ENCODE results near the gene DCC. TPM values are rescaled to one million over a fixed set of nuclear protein-coding genes. Genes with fewer than 3 reads are reported as not detected.

Gene DCC
- total and polyA plus RNA-seq, 2 experiments from 2014 or later = not detected

GRCh38 chr18:53472546-53472945 is 1132.5 kb downstream of the DCC start:
- Histone ChIP-seq H3F3A (ENCODE audit: insufficient read depth) (no peaks in the 10 kb centered on the region), H3K4me1 (ENCODE audit: insufficient read depth) (no peaks in the 10 kb centered on the region), H4K20me1 (ENCODE audit: insufficient read depth) (no peaks in the 10 kb centered on the region), H3K27ac (no peak overlapping the region), H3K4me2 (ENCODE audit: unreplicated experiment) (no peak overlapping the region), H3K9me2 (ENCODE audit: insufficient read depth) (no peaks in the 10 kb centered on the region), H3K79me2 (ENCODE audit: insufficient read depth) (no peaks in the 10 kb centered on the region), H3K4me3 (no peak overlapping the region), H3K9me3 (ENCODE audit: low read depth) (peaks cover 5% of the 10 kb centered on the region), H2AFZ (no peak overlapping the region), H3K9ac (no peak overlapping the region), H3K36me3 (ENCODE audit: low read depth) (no peaks in the 10 kb centered on the region), H3K27me3 (replicated peaks; ENCODE audit: insufficient read depth) (no peaks in the 10 kb centered on the region)
- 13 to 15% methylated on average over 2 of the region's 2 CpGs for WGBS, 2 experiments (ENCODE audit: low coverage in 1 of 2, low lambda C conversion rate in 2 of 2, missing lambda C conversion rate in 2 of 2)
- TF ChIP-seq EZH2phosphoT487 (IDR thresholded peaks at IDR 0.05; ENCODE audit: insufficient read depth, low read depth) (no peak), EZH2 (IDR thresholded peaks at IDR 0.05; ENCODE audit: insufficient read depth, poor library complexity, severe bottlenecking) (no peak)
- in situ Hi-C loops (cut with MboI) = no loop called here
- DNase-seq = no peak

GRCh38 chr18:53478155-53478554 is 1138.2 kb downstream of the DCC start:
- Histone ChIP-seq H3K79me2 (ENCODE audit: insufficient read depth) (no peaks in the 10 kb centered on the region), H3F3A (ENCODE audit: insufficient read depth) (no peaks in the 10 kb centered on the region), H3K9me3 (ENCODE audit: low read depth) (peaks cover 9% of the 10 kb centered on the region), H3K27me3 (replicated peaks; ENCODE audit: insufficient read depth) (no peaks in the 10 kb centered on the region), H4K20me1 (ENCODE audit: insufficient read depth) (no peaks in the 10 kb centered on the region), H3K9me2 (ENCODE audit: insufficient read depth) (no peaks in the 10 kb centered on the region), H3K4me1 (ENCODE audit: insufficient read depth) (no peaks in the 10 kb centered on the region), H3K4me2 (ENCODE audit: unreplicated experiment) (no peak overlapping the region), H2AFZ (no peak overlapping the region), H3K27ac (no peak overlapping the region), H3K36me3 (ENCODE audit: low read depth) (no peaks in the 10 kb centered on the region), H3K9ac (no peak overlapping the region), H3K4me3 (no peak overlapping the region)
- WGBS, 2 experiments (ENCODE audit: low coverage in 1 of 2, low lambda C conversion rate in 2 of 2, missing lambda C conversion rate in 2 of 2) = 35 to 41% methylated on average over 3 of the region's 3 CpGs
- TF ChIP-seq EZH2 (IDR thresholded peaks at IDR 0.05; ENCODE audit: insufficient read depth, poor library complexity, severe bottlenecking) = no peak
- DNase-seq = no peak
- in situ Hi-C loops (cut with MboI) = no loop called here

GRCh38 chr18:53486296-53486695 is 1146.3 kb downstream of the DCC start:
- Histone ChIP-seq H4K20me1 (ENCODE audit: insufficient read depth) (no peaks in the 10 kb centered on the region), H3K4me2 (ENCODE audit: unreplicated experiment) (no peak overlapping the region), H3K9me2 (ENCODE audit: insufficient read depth) (no peaks in the 10 kb centered on the region), H2AFZ (no peak overlapping the region), H3K4me1 (ENCODE audit: insufficient read depth) (no peaks in the 10 kb centered on the region), H3K9me3 (ENCODE audit: low read depth) (no peaks in the 10 kb centered on the region), H3F3A (ENCODE audit: insufficient read depth) (no peaks in the 10 kb centered on the region), H3K4me3 (no peak overlapping the region), H3K79me2 (ENCODE audit: insufficient read depth) (no peaks in the 10 kb centered on the region), H3K27ac (no peak overlapping the region), H3K27me3 (replicated peaks; ENCODE audit: insufficient read depth) (no peaks in the 10 kb centered on the region), H3K36me3 (ENCODE audit: low read depth) (no peaks in the 10 kb centered on the region), H3K9ac (no peak overlapping the region)
- TF ChIP-seq EZH2phosphoT487 (IDR thresholded peaks at IDR 0.05; ENCODE audit: insufficient read depth, low read depth) (no peak), EZH2 (IDR thresholded peaks at IDR 0.05; ENCODE audit: insufficient read depth, poor library complexity, severe bottlenecking) (no peak)
- 12 to 22% methylated on average over 3 of the region's 3 CpGs for WGBS, 2 experiments (ENCODE audit: low coverage in 1 of 2, low lambda C conversion rate in 2 of 2, missing lambda C conversion rate in 2 of 2)
- in situ Hi-C loops (cut with MboI) = no loop called here
- DNase-seq = no peak

GRCh38 chr18:53489266-53489665 is 1149.3 kb downstream of the DCC start:
- no peaks in the 10 kb centered on the region for H3K79me2 ChIP-seq (ENCODE audit: insufficient read depth)
- WGBS, 2 experiments (ENCODE audit: low coverage in 1 of 2, low lambda C conversion rate in 2 of 2, missing lambda C conversion rate in 2 of 2) = 2 to 6% methylated on average over 3 of the region's 3 CpGs
- no peak overlapping the region for H3K4me3 ChIP-seq
- H3K9me2 ChIP-seq (ENCODE audit: insufficient read depth) = no peaks in the 10 kb centered on the region
- TF ChIP-seq EZH2 (IDR thresholded peaks at IDR 0.05; ENCODE audit: insufficient read depth, poor library complexity, severe bottlenecking) = no peak
- TF ChIP-seq EZH2phosphoT487 (IDR thresholded peaks at IDR 0.05; ENCODE audit: insufficient read depth, low read depth) = no peak
- no peaks in the 10 kb centered on the region for H3K27me3 ChIP-seq (replicated peaks; ENCODE audit: insufficient read depth)
- in situ Hi-C loops (cut with MboI) = no loop called here
- DNase-seq = no peak
- no peaks in the 10 kb centered on the region for H3K36me3 ChIP-seq (ENCODE audit: low read depth)
- no peaks in the 10 kb centered on the region for H3K9me3 ChIP-seq (ENCODE audit: low read depth)
- no peaks in the 10 kb centered on the region for H4K20me1 ChIP-seq (ENCODE audit: insufficient read depth)
- H3K4me1 ChIP-seq (ENCODE audit: insufficient read depth) = no peaks in the 10 kb centered on the region
- no peak overlapping the region for H3K27ac ChIP-seq
- no peak overlapping the region for H3K4me2 ChIP-seq (ENCODE audit: unreplicated experiment)
- H2AFZ ChIP-seq = no peak overlapping the region
- no peaks in the 10 kb centered on the region for H3F3A ChIP-seq (ENCODE audit: insufficient read depth)
- no peak overlapping the region for H3K9ac ChIP-seq

GRCh38 chr18:53490019-53490418 is 1150.0 kb downstream of the DCC start:
- Histone ChIP-seq H3K9me3 (ENCODE audit: low read depth) (no peaks in the 10 kb centered on the region), H3K27me3 (replicated peaks; ENCODE audit: insufficient read depth) (no peaks in the 10 kb centered on the region), H3F3A (ENCODE audit: insufficient read depth) (no peaks in the 10 kb centered on the region), H3K9ac (no peak overlapping the region), H3K9me2 (ENCODE audit: insufficient read depth) (no peaks in the 10 kb centered on the region), H4K20me1 (ENCODE audit: insufficient read depth) (no peaks in the 10 kb centered on the region), H2AFZ (no peak overlapping the region), H3K4me2 (ENCODE audit: unreplicated experiment) (no peak overlapping the region), H3K36me3 (ENCODE audit: low read depth) (no peaks in the 10 kb centered on the region), H3K27ac (no peak overlapping the region), H3K79me2 (ENCODE audit: insufficient read depth) (no peaks in the 10 kb centered on the region), H3K4me1 (ENCODE audit: insufficient read depth) (no peaks in the 10 kb centered on the region), H3K4me3 (no peak overlapping the region)
- no peak for DNase-seq
- no peak for TF ChIP-seq EZH2 (IDR thresholded peaks at IDR 0.05; ENCODE audit: insufficient read depth, poor library complexity, severe bottlenecking)
- in situ Hi-C loops (cut with MboI) = no loop called here
- WGBS, 2 experiments (ENCODE audit: low coverage in 1 of 2, low lambda C conversion rate in 2 of 2, missing lambda C conversion rate in 2 of 2) = 1 to 3% methylated on average over 2 of the region's 2 CpGs
